SK-N-SH (cell line): ENCODE measurements around the gene SVBP. TPM values are rescaled to one million over a fixed set of nuclear protein-coding genes. Genes with fewer than 3 reads are reported as not detected.

ENCODE experiments used
- CTCF ChIA-PET: fragments of 300-600, 350-600 bp; formaldehyde crosslinking; extraction: SDS; loops from one replicate; lab custom pipeline; 2021; lab: Yijun Ruan, JAX
- POLR2A ChIA-PET: fragments of 350-600 bp; sonication (Branson Sonifier 250); formaldehyde crosslinking; extraction: SDS; loops from one replicate; lab custom pipeline; 2020; ENCODE audit warnings: antibody characterized with exemption, inconsistent platforms; lab: Yijun Ruan, JAX
- DNase-seq: peaks from one replicate; pipeline ENCODE4 v3.0.0; 2012
- H2AFZ ChIP-seq: fragments of 200-600 bp; sonication (generic); 2 replicates; pipeline ENCODE4 v1.8.1; 2016; ENCODE audit warnings: antibody characterized with exemption, mild to moderate bottlenecking, low read depth
- H3F3A ChIP-seq: fragments of 200-600 bp; sonication (generic); replicated peaks from 2 replicates; pipeline ENCODE3; 2016; ENCODE audit warnings: antibody characterized with exemption, mild to moderate bottlenecking; ENCODE audit not compliant: insufficient read depth
- H3K27ac ChIP-seq, 2 experiments: fragments of 200-500 bp in 1 of 2; fragments of 200-600 bp in 1 of 2; sonication (Bioruptor generic) in 1 of 2; sonication (generic), shearing (Covaris generic) in 1 of 2; 2 replicates each; pipeline versions ENCODE4 v1.5.1 to v1.6.1; 2014 to 2016; ENCODE audit warnings: low read depth in 2 of 2, inconsistent platforms in 1 of 2, low read length in 1 of 2, mild to moderate bottlenecking in 1 of 2, mixed read lengths in 1 of 2
- H3K27me3 ChIP-seq: fragments of 200-600 bp; sonication (generic), shearing (Covaris generic); 2 replicates; pipeline ENCODE4 v1.6.1; 2016; ENCODE audit warnings: mixed run types; ENCODE audit not compliant: insufficient read depth
- H3K36me3 ChIP-seq, 2 experiments: fragments of 200-500 bp in 1 of 2; fragments of 200-600 bp in 1 of 2; sonication (Bioruptor generic) in 1 of 2; sonication (generic) in 1 of 2; replicated peaks in 1 of 2; 2 replicates each; pipeline versions ENCODE3 to v1.5.1; 2014 to 2016; ENCODE audit warnings: low read length in 1 of 2, mild to moderate bottlenecking in 1 of 2; ENCODE audit not compliant: insufficient read depth in 2 of 2, control insufficient read depth in 1 of 2
- H3K4me1 ChIP-seq, 2 experiments: fragments of 200-500 bp in 1 of 2; fragments of 200-600 bp in 1 of 2; sonication (Bioruptor generic) in 1 of 2; sonication (generic), shearing (Covaris generic) in 1 of 2; 2 replicates each; pipeline versions ENCODE4 v1.5.1 to v1.6.1; 2014 to 2016; ENCODE audit warnings: low read depth in 1 of 2, low read length in 1 of 2, mixed run types in 1 of 2; ENCODE audit not compliant: insufficient read depth in 2 of 2, control insufficient read depth in 1 of 2
- H3K4me2 ChIP-seq: fragments of 200-600 bp; sonication (generic), shearing (Covaris generic); 2 replicates; pipeline ENCODE4 v1.6.1; 2017; ENCODE audit warnings: mixed run types
- H3K4me3 ChIP-seq, 2 experiments: fragments of 200-500 bp in 1 of 2; fragments of 200-600 bp in 1 of 2; sonication (Bioruptor generic) in 1 of 2; sonication (generic), shearing (Covaris generic) in 1 of 2; 2 replicates each; pipeline versions ENCODE4 v1.5.1 to v1.8.1; 2014 to 2016; ENCODE audit warnings: low read depth in 2 of 2, inconsistent platforms in 1 of 2, low read length in 1 of 2, mild to moderate bottlenecking in 1 of 2, mixed read lengths in 1 of 2, moderate library complexity in 1 of 2
- H3K79me2 ChIP-seq: fragments of 200-600 bp; sonication (generic); 2 replicates; pipeline ENCODE4 v1.8.1; 2017; ENCODE audit warnings: mild to moderate bottlenecking; ENCODE audit not compliant: insufficient read depth
- H3K9ac ChIP-seq: fragments of 200-600 bp; sonication (generic); 2 replicates; pipeline ENCODE4 v1.6.1; 2017; ENCODE audit warnings: mixed run types
- H3K9me2 ChIP-seq: fragments of 200-600 bp; sonication (generic); 2 replicates; pipeline ENCODE4 v1.6.1; 2017; ENCODE audit warnings: mixed run types
- H3K9me3 ChIP-seq: fragments of 200-600 bp; sonication (generic); 2 replicates; pipeline ENCODE4 v1.6.1; 2017; ENCODE audit warnings: mixed run types, mild to moderate bottlenecking, moderate library complexity
- H4K20me1 ChIP-seq: fragments of 200-600 bp; sonication (generic); 2 replicates; pipeline ENCODE4 v1.6.1; 2017; ENCODE audit warnings: mild to moderate bottlenecking, mixed run types; ENCODE audit not compliant: insufficient read depth
- FOSL2 ChIP-seq: IDR thresholded peaks from 2 replicates; pipeline ENCODE4 v1.4.0; 2012; ENCODE audit warnings: low read depth, mild to moderate bottlenecking, moderate library complexity, borderline replicate concordance
- GATA2 ChIP-seq: sonication (generic); formaldehyde crosslinking; IDR thresholded peaks from 2 replicates; pipeline ENCODE4 v1.5.0; 2020; ENCODE audit warnings: mild to moderate bottlenecking, missing genetic modification reagents
- JUND ChIP-seq: IDR thresholded peaks from 2 replicates; pipeline ENCODE4 v1.4.0; 2012
- RAD21 ChIP-seq: IDR thresholded peaks from 2 replicates; pipeline ENCODE4 v1.6.1; 2012; ENCODE audit warnings: mild to moderate bottlenecking, low read length
- RXRA ChIP-seq: IDR thresholded peaks from 2 replicates; pipeline ENCODE4 v1.4.0; 2012; ENCODE audit warnings: low read depth, mild to moderate bottlenecking, borderline replicate concordance
- TAF1 ChIP-seq: IDR thresholded peaks from 2 replicates; pipeline ENCODE4 v1.6.1; 2012; ENCODE audit warnings: low read depth, mild to moderate bottlenecking, low read length, moderate library complexity, borderline replicate concordance
- WGBS: methylation state at CpG from one replicate; pipeline ENCODE4 v1.1.6; 2017; ENCODE audit warnings: low lambda C conversion rate; 5-methylcytosine and 5-hydroxymethylcytosine counted together
- polyA plus RNA-seq, 3 experiments: library from polyadenylated mRNA; depleted of rRNA; stranded (reverse); fragments of >200 nt; gene quantifications; 2 replicates each; pipeline ENCODE4 v1.2.3, GENCODE V29; 2012
- TF ChIP-seq, protein P1 (sequence below): IDR thresholded peaks from 2 replicates; pipeline ENCODE4 v1.6.1; 2012; ENCODE audit warnings: mild to moderate bottlenecking, low read depth, low read length, moderate library complexity
- TF ChIP-seq, protein P2 (sequence below): IDR thresholded peaks from 2 replicates; pipeline ENCODE4; 2012

SVBP gene
- polyA plus RNA-seq, 1 of the 3 experiments (the other 2 are of a cell fraction) = 18.6 TPM

DNA sequence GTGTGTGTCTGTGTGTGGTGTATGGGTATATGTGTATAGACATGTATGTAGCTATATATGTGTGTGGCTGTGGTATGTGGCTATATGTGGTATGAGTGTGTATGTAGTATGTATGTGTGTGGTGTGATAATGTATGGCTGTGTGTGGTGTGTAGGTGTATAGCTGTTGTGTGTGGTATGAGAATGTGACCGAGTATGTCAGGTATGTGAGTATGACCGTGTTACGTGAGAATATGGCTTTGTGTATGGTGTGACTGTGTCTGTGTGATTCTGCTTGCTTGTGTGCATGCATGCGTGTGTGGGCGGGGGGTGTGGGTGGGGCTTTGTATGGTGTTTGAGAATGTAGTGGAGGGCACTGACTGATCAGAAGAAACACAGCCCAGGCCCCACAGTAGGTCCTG lies 32.7 kb upstream of the SVBP start (continued):
- TF ChIP-seq, protein P1, sequence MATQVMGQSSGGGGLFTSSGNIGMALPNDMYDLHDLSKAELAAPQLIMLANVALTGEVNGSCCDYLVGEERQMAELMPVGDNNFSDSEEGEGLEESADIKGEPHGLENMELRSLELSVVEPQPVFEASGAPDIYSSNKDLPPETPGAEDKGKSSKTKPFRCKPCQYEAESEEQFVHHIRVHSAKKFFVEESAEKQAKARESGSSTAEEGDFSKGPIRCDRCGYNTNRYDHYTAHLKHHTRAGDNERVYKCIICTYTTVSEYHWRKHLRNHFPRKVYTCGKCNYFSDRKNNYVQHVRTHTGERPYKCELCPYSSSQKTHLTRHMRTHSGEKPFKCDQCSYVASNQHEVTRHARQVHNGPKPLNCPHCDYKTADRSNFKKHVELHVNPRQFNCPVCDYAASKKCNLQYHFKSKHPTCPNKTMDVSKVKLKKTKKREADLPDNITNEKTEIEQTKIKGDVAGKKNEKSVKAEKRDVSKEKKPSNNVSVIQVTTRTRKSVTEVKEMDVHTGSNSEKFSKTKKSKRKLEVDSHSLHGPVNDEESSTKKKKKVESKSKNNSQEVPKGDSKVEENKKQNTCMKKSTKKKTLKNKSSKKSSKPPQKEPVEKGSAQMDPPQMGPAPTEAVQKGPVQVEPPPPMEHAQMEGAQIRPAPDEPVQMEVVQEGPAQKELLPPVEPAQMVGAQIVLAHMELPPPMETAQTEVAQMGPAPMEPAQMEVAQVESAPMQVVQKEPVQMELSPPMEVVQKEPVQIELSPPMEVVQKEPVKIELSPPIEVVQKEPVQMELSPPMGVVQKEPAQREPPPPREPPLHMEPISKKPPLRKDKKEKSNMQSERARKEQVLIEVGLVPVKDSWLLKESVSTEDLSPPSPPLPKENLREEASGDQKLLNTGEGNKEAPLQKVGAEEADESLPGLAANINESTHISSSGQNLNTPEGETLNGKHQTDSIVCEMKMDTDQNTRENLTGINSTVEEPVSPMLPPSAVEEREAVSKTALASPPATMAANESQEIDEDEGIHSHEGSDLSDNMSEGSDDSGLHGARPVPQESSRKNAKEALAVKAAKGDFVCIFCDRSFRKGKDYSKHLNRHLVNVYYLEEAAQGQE = no peak
- TF ChIP-seq TAF1 = no peak

DNA sequence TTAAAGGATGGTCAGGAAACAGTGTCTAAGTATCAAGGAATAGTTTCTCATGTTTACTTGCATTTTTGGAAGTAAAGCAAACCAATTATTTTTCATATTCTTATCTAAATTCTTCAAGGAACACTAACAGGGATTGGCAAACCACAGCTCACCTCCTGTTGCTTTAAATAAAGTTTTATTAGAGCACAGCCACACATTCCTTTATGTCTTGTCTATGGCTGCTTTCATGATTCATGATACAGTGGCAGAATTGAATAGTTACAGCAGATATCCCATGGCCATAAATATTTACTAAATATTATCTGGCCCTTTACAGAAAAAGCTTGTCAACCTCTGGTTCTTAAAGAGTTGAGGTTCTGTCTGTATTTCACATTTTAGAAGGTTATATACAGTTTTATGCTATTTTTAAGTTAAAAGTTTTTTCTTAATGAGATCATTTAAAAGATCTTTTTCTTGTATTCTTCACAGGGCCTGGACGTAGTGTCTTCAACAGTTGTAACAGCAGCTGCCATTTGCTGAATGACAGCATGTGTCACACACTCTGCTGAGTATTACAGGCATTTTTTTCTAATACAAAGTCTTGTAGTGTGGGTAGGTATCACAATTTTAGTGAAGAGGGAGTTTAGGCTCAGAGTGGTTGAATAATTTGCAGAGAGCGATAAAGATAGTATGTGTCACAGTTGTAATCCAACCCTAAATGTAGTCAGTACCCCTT lies 31.8 kb upstream of the SVBP start:
- Histone ChIP-seq H3K27me3 (no peaks in the 10 kb centered on the region), H3K4me3 (no peak overlapping the region), H3F3A (peaks cover 5% of the 10 kb centered on the region), H4K20me1 (no peaks in the 10 kb centered on the region), H2AFZ (no peak overlapping the region), H3K36me3 (peaks cover 16 to 22% of the 10 kb centered on the region in 2 experiments), H3K4me2 (no peak overlapping the region), H3K9me3 (no peaks in the 10 kb centered on the region), H3K9me2 (no peaks in the 10 kb centered on the region), H3K4me1 (peaks cover 0 to 11% of the 10 kb centered on the region in 2 experiments; a peak in 2 of 4 replicates), H3K9ac (no peak overlapping the region), H3K79me2 (peaks cover 26% of the 10 kb centered on the region; the same call in 1 of the 2 replicates), H3K27ac (no peak overlapping the region)
- WGBS = 90% methylated on average over 2 of the region's 2 CpGs
- ChIA-PET CTCF (interaction anchor here (1.2 to 3.3 kb wide), 3 partner anchors 14 to 224 kb away, joined by 4 to 16 read pairs (median 5); no protein-coding TSS in a partner anchor), POLR2A (interaction anchor here (0.6 kb wide), 1 partner anchor 126 kb away, joined by 5 read pairs; no protein-coding TSS in a partner anchor)
- TF ChIP-seq RAD21 = no peak
- TF ChIP-seq, protein P2, sequence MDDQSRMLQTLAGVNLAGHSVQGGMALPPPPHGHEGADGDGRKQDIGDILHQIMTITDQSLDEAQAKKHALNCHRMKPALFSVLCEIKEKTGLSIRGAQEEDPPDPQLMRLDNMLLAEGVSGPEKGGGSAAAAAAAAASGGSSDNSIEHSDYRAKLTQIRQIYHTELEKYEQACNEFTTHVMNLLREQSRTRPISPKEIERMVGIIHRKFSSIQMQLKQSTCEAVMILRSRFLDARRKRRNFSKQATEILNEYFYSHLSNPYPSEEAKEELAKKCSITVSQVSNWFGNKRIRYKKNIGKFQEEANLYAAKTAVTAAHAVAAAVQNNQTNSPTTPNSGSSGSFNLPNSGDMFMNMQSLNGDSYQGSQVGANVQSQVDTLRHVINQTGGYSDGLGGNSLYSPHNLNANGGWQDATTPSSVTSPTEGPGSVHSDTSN = no peak
- no peak for DNase-seq

DNA sequence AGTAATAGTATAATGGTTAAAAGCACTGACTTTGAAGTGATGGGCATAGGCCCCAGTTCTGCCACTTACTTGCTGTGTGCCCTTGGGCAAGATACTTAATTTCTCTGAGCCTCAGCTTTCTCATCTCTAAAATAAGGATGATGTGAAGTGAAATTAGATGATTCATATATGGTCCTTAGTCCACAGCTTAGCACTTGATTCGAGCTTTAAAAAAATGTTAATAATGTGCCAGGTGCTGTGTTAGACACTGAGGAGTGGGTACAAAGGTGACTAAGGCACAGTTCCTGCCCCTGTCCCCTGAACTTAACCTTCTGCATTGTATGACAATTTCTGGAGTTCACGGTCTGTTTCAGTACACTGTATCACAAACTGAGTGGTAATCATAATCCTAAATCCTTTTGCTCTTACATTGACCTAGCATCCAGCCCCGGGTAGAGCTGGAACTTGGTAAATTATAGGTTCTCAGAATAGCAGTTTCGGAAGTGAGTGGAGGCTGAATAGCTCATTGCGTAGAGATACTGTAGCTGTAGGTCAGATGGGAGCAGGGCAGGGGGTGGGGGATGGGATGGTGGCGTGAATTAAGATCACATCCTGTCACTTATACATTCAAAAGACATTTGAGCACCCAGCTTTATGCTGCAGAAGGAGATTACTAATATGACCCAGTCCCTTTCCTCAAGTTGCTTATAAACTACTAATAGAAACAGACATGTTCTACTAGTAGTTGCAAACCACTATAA lies 30.7 kb upstream of the SVBP start:
- POLR2A ChIA-PET = no interaction called here
- TF ChIP-seq RXRA (no peak), FOSL2 (no peak), JUND (no peak), GATA2 (CRISPR knock-in tag) (no peak)
- no peaks in the 10 kb centered on the region for H3K9me3 ChIP-seq

More for the DNA sequence above, 30.7 kb upstream of the SVBP start:
- no peak overlapping the region for H2AFZ ChIP-seq
- H4K20me1 ChIP-seq = no peaks in the 10 kb centered on the region
- peaks cover under 1% of the 10 kb centered on the region for H3F3A ChIP-seq
- H3K27ac ChIP-seq = no peak overlapping the region
- H3K9ac ChIP-seq = no peak overlapping the region
- H3K4me2 ChIP-seq = peak overlapping the region; percentile 77
- H3K27me3 ChIP-seq = no peaks in the 10 kb centered on the region
- DNase-seq = no peak
- peaks cover 13 to 25% of the 10 kb centered on the region in 2 experiments for H3K36me3 ChIP-seq
- no peaks in the 10 kb centered on the region for H3K9me2 ChIP-seq
- peak overlapping the region; percentile 64 to 73 for H3K4me3 ChIP-seq
- 67% methylated on average over 6 of the region's 6 CpGs for WGBS
- H3K4me1 ChIP-seq = peaks cover 0 to 11% of the 10 kb centered on the region in 2 experiments; a peak in 2 of 4 replicates
- peaks cover 26% of the 10 kb centered on the region; the same call in 1 of the 2 replicates for H3K79me2 ChIP-seq
- CTCF ChIA-PET = interaction anchor here (0.6 to 3.3 kb wide), 8 partner anchors 12 to 676 kb away, joined by 3 to 16 read pairs (median 4); no protein-coding TSS in a partner anchor
